Stimulated activated CD8-positive, alpha-beta memory T cell treated with anti-CD3 and anti-CD28 coated beads, Interleukin-12 subunit alpha, Interleukin-12 subunit beta, amount 100 ng/mL, for 24 hours (primary cell): ENCODE measurements around the gene TSPAN12.
"Not testable (repeated sequence)": the region's sequence is repeated elsewhere in the genome, so short reads cannot be mapped to it uniquely, and the experiment has no call there.

Experiments
- DNase-seq: peaks from one replicate; pipeline ENCODE4 v3.0.0-alpha.2; 2020; ENCODE audit errors: extremely low read depth

Gene TSPAN12, protein sequence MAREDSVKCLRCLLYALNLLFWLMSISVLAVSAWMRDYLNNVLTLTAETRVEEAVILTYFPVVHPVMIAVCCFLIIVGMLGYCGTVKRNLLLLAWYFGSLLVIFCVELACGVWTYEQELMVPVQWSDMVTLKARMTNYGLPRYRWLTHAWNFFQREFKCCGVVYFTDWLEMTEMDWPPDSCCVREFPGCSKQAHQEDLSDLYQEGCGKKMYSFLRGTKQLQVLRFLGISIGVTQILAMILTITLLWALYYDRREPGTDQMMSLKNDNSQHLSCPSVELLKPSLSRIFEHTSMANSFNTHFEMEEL

DNA sequence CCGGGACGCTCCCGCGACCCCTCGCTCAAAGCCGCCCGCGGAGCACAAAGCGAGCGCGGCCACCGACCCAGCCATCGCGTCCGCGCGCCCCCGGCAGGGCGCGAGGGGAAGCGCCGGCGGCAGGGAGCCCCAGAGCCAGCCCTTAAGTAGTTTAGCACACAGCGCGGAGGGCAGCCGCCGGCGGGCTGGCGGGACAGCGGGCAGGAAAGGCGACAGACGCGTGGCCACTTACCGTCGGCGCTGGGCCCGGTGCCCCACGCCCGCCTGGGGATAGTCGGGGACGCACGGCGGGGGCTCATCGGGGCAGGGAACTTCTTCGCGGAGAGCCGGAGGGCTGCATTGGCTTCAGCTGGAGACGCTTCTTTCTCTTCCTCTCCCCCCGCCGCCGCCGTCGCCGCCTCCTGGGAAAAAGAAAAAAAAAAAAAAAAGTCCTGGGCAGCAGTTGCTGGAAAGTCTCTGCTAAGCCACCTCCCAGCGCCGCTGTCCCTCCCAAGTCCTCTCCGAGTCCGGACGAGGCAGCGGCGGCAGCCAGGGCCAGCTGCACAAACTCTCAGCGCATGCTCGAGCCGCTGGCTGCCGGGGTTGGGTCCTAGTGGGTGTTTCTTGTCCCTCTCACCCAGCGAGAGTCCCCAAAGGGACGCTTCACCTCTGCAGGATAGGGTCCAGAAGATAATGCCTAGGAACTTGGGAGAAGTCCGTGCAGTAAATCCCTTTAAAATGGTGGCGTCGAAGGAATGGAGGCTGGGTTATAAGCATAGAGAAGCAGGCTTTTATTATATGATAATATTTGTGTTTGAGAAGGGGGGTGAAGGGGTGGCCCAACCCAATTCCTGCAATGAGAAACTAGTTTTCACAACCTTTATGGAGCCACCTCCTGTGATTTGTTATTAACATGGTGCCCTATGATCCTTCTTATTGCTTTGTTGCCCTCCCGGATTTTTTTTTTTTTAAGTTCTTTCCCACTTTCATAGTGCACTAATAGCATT, at the start of gene TSPAN12:
TSPAN12 (minus strand) TSS at position 557 of the 986 bp plus-strand sequence. CDS start 1,381 bp downstream, outside the sequence.
- DNase-seq: no peak

DNA sequence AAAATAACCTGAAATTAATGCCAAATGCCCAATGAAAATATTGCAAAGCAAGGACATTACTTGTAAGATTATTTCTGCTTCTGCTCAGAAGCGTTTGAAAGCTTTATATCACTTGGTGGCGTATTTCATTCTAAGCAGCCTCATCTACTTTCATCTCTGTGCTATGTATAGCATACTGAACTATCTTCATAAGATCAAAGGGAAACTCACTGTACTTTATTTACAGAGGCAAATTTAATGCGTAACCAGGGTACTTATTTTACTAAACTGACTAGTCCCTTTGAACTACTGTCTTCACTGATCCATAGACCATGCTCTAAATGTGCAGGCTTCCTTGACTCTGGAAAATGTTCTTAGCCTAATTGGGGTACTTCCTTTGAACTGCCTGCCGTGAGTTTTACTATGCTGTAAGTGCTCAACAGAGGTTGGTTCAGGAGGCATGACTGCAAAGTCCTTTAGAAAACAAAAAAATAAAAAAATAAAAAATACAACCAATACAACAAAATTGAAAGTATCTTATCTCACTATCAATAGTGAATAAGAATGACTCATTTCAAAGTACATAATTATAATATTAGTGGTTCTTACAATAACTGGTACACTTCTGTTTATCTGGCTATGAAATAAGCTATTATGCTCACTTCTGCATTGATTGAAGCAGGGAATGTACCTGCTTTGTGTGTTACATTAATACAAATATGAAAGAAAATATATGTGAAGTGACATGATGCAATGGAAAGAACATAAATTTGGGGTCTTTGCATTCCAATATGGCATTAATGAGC, 41.0 kb upstream of the TSPAN12 start:
- DNase-seq: no peak

DNA sequence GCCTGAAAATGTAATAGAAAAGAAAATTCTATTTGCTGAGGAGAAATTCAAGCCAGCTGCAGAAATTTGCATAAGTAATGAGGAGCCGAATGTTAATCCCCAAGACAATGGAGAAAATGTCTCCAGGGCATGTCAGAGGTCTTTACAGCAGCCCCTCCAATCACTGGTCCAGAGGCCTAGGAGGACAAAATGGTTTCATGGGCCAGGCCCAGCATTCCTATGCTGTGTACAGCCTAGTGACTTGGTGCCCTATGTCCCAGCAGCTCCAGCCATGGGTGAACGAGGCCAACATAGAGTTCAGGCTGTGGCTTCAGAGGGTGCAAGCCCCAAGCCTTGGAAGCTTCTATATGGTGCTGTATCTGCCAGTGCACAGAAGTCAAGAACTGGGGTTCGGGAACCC, 37.3 kb upstream of the TSPAN12 start:
- DNase-seq: not testable (repeated sequence)

DNA sequence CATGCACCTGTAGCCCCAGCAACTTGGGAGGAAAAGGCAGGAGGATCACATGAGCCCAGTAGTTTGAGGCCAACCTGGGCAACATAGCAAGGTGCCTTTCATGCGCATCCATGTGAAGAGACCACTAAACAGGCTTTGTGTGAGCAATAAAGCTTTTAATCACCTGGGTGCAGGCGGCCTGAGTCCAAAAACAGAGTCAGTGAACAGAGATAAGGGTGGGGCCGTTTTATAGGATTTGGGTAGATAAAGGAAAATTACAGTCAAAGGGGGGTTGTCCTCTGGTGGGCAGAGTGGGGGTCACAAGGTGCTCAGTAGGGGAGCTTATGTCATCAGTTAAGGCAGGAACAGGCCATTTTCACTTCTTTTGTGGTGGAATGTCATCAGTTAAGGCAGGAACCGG, 27.7 kb upstream of the TSPAN12 start:
- not testable (repeated sequence) for DNase-seq

DNA sequence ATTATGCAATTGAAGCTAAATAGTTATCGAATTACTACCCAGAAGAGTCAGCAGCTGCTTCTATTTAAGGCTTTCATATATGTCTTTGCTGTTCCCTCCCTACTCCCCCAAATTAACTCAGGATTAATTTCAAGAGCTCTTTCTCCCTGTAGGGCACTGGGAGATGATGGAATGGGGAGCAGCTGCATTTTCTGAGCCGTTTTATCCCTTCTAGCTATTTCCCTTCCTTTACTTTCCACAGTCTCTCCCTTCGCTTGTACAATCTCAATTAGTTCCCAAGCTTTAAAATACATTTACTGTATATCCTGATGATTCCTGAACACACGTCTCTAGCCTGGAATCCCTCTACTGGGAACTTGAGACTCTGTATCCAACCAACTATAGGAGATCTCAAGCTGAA, 19.8 kb upstream of the TSPAN12 start:
- no peak for DNase-seq

DNA sequence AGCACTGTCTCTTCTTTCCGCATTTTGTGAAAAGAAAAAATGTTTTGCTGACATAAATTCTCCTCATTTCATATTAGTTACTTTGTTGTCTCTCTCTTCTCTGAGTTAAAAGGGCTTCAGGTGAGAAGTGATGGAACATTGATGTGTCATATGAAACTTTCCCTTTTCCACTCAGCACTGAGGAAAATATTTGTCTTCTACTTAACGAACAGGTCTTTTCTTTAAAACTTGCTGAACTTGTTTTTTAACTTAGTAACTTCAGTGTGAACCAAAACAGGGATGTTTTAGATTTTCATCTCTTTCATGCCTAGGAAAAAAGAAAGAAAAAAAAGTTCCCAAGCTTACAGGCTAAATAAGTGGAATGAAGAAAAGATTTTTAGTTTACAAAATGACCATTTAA, 19.0 kb upstream of the TSPAN12 start:
- no peak for DNase-seq

DNA sequence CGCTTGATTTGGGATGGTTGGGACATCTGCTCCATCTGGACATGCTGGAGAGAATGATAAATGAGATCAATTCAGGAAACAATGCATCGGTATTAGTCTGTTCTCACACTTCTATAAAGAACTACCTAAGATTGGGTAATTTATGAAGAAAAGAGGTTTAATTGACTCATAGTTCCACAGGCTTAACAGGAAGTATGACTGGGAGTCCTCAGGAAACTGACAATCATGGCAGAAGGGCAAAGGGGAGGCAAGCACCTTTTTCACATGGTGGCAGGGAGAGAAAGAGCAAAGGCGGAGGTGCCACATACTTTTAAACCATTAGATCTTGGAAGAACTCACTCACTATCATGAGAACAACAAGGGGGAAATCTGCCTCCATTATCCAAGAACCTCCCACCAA, 16.8 kb upstream of the TSPAN12 start:
- no peak for DNase-seq

DNA sequence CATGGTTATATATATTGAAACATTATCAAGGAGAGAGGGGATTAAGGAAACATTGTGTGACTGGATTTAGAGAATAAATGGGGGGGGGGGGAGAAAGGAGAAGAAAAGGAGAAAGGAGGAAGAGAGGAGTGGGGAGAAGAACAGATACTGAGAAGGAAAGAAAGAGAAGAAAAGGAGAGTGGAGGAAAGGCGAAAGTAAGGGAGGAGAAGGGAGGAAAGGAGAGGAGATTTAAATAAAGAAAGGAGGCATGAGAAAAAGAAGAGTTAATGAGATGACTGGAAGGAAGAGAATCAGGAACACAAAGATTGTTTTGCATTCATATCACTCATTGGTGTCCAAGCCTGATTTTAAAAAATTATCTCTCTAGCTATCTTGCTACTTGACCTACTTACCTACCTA, 16.1 kb upstream of the TSPAN12 start:
- no peak for DNase-seq

DNA sequence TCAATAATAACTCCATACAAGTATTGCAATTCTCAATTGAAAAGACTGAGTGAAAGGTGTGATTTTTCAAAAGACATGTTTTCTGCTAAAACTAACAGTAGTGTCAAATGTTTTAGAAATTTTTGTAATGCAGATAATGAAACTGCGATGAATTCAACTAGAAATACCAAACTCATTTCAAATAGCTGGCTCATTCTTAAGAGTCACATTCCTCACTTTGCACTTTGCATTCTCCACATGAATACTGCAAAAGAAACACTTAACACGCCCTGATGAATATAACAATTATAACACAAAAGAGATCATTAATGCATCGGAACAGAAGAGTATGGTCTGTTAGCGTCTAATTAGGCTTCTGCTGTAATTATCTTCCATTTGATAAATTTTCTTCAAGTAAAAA, 15.5 kb upstream of the TSPAN12 start:
- no peak for DNase-seq

DNA sequence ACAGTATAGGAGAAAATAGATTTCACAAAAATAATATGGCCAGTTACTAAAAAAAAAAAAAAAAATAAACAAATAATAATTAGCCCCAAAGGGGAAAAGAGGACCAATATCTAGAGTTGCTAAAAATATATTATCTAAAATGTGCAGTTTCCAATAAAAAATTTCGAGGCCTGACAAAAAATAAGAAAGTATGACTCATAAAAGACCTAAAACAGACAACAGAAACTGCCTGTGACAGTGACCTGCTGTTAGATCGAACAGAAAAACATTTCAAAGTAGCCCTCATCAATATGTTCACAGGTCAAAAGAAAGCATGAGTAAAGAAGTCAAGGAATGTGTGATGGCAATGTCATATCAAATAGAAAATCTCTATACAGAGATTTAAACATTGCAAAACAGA, 11.8 kb upstream of the TSPAN12 start:
- no peak for DNase-seq

DNA sequence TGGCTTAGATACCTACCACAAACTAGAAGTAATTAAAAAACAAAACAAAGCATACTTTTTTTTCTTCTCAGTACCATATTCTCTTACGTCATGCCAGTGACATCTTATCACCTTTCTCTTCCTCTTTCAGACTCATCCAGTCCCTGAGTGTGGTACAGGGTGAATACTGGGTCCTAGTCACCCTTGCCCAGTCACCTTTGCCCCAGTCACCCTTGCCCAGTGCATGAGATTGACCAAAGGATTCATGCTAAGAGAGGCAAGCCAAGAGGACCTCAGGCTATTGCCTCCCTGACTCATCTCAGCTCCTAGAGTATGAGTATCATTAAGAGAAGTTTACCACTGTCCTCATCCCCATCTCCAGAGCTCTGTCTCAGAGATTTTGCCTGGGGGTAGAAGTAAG, 10.0 kb upstream of the TSPAN12 start:
- DNase-seq: no peak

DNA sequence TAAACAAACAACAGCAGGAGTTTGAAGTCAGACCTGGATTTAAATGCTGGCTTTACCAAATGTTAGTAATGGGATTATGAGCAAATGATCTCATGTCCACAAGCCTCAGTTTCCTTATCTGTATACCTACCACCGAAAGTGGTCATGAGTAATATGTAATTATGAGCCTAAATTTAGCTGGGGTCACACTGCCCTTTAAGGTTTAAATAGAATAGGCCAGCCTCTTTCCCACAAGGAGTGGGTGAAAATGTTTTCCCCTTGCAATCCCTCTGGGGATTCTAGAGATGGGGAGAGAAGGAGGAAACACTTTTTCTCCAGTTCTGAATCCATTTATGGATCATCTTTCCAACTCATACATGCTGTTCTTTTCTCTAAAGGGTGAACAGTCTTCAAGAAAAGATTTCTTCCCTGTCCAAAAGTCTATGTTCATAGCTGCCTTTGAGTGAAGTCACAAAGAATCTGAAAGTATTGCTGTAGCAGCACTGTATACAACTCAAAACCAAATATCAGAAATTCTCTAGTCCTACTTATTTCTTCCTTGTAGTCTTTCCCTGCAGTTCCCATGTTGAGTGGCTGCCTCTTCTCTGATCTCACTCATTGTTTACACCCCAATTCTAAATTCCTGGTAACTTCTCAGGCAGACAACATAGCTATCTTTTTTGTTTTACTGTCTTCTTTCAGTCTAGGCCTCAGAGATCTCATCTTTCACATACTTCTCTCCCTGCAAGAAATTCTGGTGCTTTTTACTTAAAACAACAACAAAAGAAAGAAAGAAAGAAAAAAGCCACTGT, 7.4 kb upstream of the TSPAN12 start:
- no peak for DNase-seq

DNA sequence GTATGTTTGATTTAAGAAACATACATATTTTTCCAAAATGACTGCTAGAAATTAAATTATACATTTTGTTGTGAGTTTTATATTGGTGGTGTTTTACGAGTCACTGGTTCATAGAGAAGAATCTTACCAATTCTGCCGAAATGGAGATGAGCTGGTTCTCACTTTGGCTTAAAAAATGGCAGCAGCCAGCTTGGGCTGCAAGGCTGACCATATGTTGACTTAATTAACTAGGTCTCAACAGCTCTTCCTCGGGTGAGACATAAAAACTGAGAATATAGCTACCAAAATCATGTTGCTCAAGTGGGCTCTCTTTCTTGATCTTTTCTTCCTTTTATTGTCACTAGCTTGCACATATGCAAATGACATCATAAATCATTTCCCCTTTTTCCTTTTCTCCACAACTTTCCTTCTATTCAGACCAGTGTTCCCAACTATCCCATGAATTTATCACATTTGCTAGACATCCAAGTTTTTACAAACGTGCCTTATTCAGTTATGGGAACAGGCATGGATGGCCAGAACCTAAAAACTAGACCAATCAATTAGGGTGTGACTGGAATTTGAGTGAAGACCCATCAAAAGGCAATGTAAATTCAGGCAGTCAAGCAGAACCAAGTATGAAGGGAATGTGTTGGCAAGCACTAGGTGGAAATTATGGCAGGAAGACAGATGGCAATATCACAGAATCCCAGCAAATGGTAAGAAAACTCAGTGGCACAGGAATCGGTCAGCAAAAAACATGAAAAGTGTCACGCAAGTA, 6.4 kb upstream of the TSPAN12 start:
- DNase-seq: no peak

DNA sequence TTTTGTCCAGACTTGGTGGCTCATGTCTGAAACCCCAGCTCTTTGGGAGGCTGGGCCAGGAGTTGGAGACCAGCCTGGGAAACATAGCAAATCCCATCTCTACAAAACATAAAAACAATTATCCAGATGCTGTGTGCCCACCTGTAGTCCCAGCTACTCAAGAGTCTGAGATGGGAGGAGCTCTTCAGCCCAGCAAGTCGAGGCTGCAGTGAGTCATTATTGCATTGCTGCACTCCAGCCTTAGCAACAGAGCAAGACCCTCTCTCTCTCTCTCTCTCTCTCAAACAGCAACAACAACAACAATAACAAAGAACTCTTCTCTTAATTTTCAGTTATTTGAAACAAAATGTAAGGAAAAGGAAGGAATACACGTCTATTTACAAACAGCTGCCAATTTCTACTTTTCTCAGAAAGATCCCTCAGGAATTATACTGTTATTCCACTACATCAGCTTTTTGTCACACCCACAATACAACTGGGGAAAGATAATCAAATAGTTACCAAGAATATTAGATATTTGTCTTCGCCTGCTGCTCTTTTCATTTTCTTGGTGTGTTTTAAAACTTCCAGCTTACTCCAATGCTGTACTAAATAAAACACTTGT, 5.1 kb upstream of the TSPAN12 start:
- DNase-seq: no peak

DNA sequence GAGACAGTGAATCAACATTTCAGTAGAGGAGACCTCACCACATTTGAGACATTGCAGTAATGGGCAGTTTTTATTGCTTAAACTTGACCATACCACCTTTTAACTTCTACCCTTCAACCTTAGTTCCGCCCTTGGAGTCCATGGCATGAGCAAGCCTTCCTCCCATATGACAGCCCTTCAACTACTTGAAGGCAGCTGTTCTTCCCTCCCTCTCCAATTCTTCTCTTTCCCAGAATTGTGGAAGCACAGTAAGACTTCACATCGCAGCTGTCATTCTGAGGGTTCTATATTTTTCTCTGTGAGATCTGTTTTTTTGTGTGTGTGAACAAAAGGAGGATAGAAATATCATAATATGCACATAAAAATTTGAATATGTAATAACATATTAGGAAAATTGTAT, 2.2 kb upstream of the TSPAN12 start:
- DNase-seq: no peak

DNA sequence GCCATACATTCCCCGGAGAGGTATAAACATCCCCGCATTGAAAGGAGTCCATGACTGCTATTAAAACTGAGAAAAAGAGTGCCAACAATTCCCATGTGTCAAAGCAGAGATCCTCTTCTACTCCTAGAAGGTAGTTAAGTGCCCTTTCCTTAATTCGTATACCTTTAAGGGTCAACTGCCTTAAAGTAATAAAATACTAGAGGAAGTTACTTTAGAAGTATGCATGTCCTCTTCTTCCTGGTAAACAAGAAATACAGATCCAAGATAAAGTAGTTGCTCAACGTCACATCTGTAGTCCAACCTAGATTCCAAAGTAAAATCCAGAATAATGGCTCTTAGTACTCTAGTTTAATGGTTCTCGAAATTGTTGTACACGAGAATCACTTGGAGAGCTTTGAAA, 1.5 kb upstream of the TSPAN12 start:
- DNase-seq: no peak

DNA sequence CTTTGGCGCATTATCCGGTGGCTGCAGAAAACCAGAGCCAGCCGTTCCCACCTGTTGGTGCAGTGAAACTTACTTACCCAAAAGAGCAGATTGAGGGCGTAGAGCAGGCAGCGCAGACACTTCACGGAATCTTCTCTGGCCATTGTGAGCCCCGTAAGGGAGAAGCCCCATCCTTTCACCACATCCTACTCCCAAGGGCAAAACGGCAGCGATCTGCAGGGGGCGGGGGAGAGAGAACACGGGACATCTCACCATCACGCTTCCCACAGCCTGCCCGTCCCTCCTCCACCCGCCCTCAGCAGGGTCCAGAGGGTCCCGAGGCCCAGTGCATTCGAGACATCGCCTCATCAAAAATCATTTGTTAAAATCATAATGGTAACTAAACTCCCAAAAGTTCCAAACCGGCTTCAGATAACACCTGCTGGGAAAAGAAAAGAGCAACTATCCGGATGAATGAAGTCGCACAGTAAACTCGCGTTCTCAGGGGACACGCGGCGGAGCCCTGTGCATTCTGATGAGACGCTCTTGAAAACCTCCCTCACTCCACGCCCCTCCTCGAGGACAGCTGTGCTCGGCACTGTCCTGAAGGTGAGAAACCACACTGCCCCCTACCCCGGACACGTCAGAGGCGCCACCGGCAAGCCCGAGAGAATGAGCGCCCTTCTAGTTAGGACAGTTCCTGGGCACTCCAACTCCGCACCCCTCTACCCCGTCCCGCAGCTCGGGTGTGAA, 1.2 kb downstream of the TSPAN12 start:
- no peak for DNase-seq

DNA sequence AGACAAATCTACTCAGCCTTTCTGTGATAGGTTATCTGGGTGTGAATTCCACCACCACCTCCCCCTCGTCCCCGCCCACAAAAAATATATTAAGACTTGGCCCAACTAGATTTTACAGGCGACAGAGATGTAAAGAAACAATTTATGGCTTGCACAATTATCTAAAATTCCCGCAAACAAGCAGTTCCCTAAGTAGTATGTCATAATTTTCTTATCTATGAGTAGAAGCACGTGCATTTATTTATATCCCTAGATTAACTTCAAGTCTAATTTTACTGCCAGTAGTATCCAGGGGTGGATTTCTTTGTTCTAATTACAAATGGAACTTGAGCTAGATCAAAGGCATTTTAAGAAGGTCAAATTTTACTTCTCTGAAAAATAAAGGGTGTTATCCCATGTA, 1.7 kb downstream of the TSPAN12 start:
- DNase-seq: no peak

DNA sequence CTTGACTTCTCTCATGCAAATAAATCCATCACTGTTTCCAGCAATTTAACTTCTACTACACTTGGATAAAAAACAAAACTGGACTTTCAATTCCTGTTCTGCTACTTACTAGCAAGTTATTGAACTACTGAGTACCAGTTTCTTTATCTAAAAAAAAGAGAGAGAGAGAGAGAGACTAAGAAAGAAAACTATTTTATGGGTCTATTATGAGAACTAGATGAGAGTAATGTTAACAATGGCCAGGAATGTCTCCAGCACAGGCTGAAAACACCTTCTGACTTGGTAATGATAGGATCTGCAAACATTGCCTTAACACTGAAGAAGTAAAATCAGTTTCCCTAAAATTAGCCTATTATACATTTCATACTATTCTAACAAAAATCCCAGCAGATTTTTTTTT, 5.2 kb downstream of the TSPAN12 start:
- no peak for DNase-seq

DNA sequence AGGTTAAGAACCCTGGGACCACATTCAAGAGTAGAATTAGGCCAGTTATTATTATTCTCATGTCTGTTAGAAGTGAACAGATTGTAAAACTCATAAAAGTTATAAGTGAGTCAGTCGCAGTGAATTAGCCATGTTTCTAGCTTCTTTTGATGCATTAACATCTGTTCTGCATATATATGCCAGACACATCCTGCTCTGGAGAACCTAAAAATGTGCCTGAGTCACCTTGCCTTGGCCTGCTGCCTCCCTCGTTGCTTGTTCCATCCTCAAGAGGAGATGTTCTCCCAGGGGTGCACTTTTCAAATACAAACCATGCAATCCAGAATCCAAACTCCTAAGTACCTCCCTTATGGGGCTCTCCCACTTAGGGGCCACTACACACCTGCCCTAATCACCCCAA, 14.8 kb downstream of the TSPAN12 start:
- no peak for DNase-seq
